DMS 273 (cell line): Measurements from ENCODE around the gene NFATC2.

Experiments used
- DNase-seq: peaks from one replicate; lab custom pipeline; 2025; ENCODE audit not compliant: unreplicated experiment; lab: John Stamatoyannopoulos, UW

Gene NFATC2

GRCh38 chr20:51432875-51433274 lies 109.6 kb downstream of the NFATC2 start:
- DNase-seq, result no peak

- no peak for DNase-seq
Observed at GRCh38 chr20:51432251-51432784, 110.2 kb downstream of the NFATC2 start.

GRCh38 chr20:51431321-51431720 lies 111.2 kb downstream of the NFATC2 start:
- DNase-seq, result no peak

- DNase-seq, result no peak
Observed at GRCh38 chr20:51430198-51430950, 112.1 kb downstream of the NFATC2 start.

GRCh38 chr20:51429696-51430095 lies 112.8 kb downstream of the NFATC2 start:
- DNase-seq, result no peak

- DNase-seq, result no peak
Observed at GRCh38 chr20:51429144-51429482, 113.4 kb downstream of the NFATC2 start.

GRCh38 chr20:51428401-51429143 lies 113.9 kb downstream of the NFATC2 start:
- no peak for DNase-seq

GRCh38 chr20:51427651-51428291 lies 114.7 kb downstream of the NFATC2 start:
- no peak for DNase-seq

- no peak for DNase-seq
Observed at GRCh38 chr20:51426718-51427650, 115.5 kb downstream of the NFATC2 start.

- no peak for DNase-seq
Observed at GRCh38 chr20:51425347-51426106, 117.0 kb downstream of the NFATC2 start.

GRCh38 chr20:51424270-51425117 lies 118.0 kb downstream of the NFATC2 start:
- DNase-seq, result no peak

- no peak for DNase-seq
Observed at GRCh38 chr20:51423810-51424209, 118.7 kb downstream of the NFATC2 start.

GRCh38 chr20:51423290-51423667 lies 119.2 kb downstream of the NFATC2 start:
- DNase-seq, result no peak

- no peak for DNase-seq
Observed at GRCh38 chr20:51422514-51423289, 119.8 kb downstream of the NFATC2 start.

GRCh38 chr20:51420805-51421204 lies 121.7 kb downstream of the NFATC2 start:
- no peak for DNase-seq

GRCh38 chr20:51420111-51420510 lies 122.4 kb downstream of the NFATC2 start:
- DNase-seq, result no peak

GRCh38 chr20:51419646-51420045 lies 122.9 kb downstream of the NFATC2 start:
- no peak for DNase-seq

- DNase-seq, result no peak
Observed at GRCh38 chr20:51419231-51419630, 123.3 kb downstream of the NFATC2 start.
